ENCODE data around the gene ACTG2.

The ACTG2 gene

DNA sequence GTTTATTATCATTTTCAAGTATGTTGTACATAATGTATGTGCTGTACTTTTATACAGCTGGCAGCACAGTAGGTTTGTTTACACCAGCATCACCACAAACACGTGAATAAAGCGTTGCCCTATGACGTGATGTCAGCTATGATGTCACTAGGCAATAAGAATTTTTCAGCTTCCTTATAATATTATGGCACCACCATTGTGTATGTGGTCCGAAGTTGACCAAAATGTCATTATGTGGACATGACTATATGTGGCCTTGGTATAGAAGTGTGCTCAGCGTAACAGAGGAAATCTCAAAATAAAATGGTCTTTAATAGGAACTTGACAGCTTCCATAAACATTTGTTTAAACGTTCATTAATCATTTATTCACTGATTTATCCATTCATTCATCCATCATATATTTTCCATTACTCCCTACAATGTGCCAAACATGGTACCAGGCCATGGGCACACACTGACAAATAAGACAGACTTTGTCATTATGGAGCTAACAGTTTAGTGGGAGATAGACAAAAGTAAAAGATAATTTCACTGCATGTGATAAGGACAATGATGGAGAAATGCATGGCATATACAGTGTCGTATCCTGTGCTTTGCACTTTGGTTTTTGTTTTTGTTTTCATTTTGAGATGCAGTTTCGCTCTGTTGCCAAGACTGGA is 18.9 kb downstream of the ACTG2 start:
- peaks cover 0 to 7% of the 10 kb centered on the region in 2 experiments for H3K4me1 ChIP-seq (ENCODE audit: control insufficient read depth in 1 of 2, insufficient read depth in 1 of 2, low read depth in 1 of 2, low read length in 1 of 2)
- TF ChIP-seq, protein P1, sequence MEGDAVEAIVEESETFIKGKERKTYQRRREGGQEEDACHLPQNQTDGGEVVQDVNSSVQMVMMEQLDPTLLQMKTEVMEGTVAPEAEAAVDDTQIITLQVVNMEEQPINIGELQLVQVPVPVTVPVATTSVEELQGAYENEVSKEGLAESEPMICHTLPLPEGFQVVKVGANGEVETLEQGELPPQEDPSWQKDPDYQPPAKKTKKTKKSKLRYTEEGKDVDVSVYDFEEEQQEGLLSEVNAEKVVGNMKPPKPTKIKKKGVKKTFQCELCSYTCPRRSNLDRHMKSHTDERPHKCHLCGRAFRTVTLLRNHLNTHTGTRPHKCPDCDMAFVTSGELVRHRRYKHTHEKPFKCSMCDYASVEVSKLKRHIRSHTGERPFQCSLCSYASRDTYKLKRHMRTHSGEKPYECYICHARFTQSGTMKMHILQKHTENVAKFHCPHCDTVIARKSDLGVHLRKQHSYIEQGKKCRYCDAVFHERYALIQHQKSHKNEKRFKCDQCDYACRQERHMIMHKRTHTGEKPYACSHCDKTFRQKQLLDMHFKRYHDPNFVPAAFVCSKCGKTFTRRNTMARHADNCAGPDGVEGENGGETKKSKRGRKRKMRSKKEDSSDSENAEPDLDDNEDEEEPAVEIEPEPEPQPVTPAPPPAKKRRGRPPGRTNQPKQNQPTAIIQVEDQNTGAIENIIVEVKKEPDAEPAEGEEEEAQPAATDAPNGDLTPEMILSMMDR (IDR thresholded peaks at IDR 0.05), result no peak
- H3K9me3 ChIP-seq, result no peaks in the 10 kb centered on the region
- H3K36me3 ChIP-seq, result no peaks in the 10 kb centered on the region
- no peak overlapping the region for H3K4me3 ChIP-seq (ENCODE audit: low read depth in 1 of 2, low read length in 1 of 2)
- H3K27ac ChIP-seq, result no peak overlapping the region
- no peaks in the 10 kb centered on the region for H3K27me3 ChIP-seq

DNA sequence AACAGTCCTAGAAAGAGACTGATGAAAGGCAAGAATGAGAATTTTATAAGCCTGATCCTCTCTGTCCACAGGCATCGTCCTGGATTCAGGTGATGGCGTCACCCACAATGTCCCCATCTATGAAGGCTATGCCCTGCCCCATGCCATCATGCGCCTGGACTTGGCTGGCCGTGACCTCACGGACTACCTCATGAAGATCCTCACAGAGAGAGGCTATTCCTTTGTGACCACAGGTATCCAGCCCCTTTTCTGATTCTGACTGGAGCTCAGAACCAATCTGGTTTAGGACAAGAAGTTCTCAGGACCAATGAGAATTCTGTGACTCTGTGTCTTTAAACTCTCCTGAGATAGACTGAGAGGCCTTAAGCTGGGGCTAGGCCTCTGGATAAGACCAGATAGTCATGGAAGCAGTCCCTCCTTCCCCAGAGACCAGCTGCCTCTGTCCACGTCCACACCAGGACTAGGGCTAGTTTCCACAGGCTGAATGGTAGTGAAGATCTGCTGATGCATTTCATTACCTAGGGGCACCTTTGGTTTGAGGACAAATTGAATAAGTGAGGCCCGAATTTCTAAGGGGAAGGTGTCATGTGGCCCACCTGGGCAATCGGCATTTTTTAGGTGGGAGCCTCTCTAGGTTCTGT is 20.7 kb downstream of the ACTG2 start:
- H3K4me3 ChIP-seq (ENCODE audit: low read depth in 1 of 2, low read length in 1 of 2), result no peak overlapping the region
- H3K36me3 ChIP-seq, result no peaks in the 10 kb centered on the region
- TF ChIP-seq, protein P1 (IDR thresholded peaks at IDR 0.05), result no peak
- H3K27ac ChIP-seq, result no peak overlapping the region
- no peaks in the 10 kb centered on the region for H3K4me1 ChIP-seq (ENCODE audit: control insufficient read depth in 1 of 2, insufficient read depth in 1 of 2, low read depth in 1 of 2, low read length in 1 of 2)
- no peaks in the 10 kb centered on the region for H3K27me3 ChIP-seq
- no peaks in the 10 kb centered on the region for H3K9me3 ChIP-seq

DNA sequence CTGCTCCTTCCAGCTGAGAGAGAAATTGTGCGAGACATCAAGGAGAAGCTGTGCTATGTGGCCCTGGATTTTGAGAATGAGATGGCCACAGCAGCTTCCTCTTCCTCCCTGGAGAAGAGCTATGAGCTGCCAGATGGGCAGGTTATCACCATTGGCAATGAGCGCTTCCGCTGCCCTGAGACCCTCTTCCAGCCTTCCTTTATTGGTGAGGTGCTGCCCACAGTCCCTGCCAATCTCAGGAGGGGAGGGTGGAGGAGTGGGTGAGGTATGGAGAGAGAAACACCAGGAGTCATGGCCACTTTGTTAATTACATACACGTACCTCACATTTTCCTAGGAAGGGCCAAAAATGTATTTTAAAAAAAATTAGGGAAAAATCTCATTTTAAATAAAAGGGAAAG is 21.9 kb downstream of the ACTG2 start:
- TF ChIP-seq, protein P1 (IDR thresholded peaks at IDR 0.05), result no peak
- Histone ChIP-seq H3K4me1 (ENCODE audit: control insufficient read depth in 1 of 2, insufficient read depth in 1 of 2, low read depth in 1 of 2, low read length in 1 of 2) (no peaks in the 10 kb centered on the region), H3K4me3 (ENCODE audit: low read depth in 1 of 2, low read length in 1 of 2) (no peak overlapping the region), H3K27me3 (no peaks in the 10 kb centered on the region), H3K36me3 (no peaks in the 10 kb centered on the region), H3K9me3 (no peaks in the 10 kb centered on the region), H3K27ac (no peak overlapping the region)

DNA sequence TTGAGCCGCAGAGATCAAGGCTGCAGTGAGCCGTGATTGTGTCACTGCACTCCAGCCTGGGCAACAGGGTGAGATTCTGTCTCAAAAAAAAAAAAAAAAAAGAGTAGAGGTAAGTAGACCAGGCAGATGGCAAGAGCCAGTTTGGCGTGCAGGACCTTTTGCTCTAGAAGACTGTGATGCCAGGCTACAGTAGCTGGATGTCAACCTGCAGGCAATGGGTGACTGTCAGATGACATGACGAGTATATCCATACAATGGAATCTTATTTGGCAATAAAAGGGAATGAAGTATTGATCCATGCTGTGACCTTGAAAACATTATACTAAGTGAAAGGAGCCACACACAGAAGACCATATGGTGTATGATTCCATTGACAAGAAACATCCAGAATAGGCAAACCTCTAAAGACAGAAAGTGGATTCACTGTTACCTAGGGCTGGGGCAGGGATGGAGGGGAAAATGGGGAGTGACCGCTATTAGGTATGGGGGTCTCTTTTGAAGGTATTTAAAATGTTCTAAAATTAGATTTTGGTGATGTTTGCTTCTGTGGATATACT is 22.7 kb downstream of the ACTG2 start:
- no peaks in the 10 kb centered on the region for H3K36me3 ChIP-seq
- H3K27me3 ChIP-seq, result no peaks in the 10 kb centered on the region
- H3K9me3 ChIP-seq, result no peaks in the 10 kb centered on the region
- TF ChIP-seq, protein P1 (IDR thresholded peaks at IDR 0.05), result no peak
- H3K4me1 ChIP-seq (ENCODE audit: control insufficient read depth in 1 of 2, insufficient read depth in 1 of 2, low read depth in 1 of 2, low read length in 1 of 2), result no peaks in the 10 kb centered on the region
- no peak overlapping the region for H3K4me3 ChIP-seq (ENCODE audit: low read depth in 1 of 2, low read length in 1 of 2)
- no peak overlapping the region for H3K27ac ChIP-seq

DNA sequence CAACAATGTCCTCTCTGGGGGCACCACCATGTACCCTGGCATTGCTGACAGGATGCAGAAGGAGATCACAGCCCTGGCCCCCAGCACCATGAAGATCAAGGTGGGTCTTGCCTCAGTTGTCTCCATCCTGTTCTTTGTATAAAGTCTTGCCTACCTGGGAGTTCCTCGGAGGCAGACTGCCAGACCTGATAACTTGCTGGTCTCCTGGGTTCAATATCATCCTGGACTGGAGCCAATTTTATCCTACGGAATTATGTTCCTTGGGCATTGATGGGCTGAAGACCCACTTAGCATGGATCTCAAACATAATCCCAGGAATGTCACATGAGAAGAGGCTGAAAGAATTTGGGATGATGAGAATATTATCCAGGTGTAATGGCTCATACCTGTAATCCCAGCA is 23.9 kb downstream of the ACTG2 start:
- Histone ChIP-seq H3K9me3 (no peaks in the 10 kb centered on the region), H3K4me1 (ENCODE audit: control insufficient read depth in 1 of 2, insufficient read depth in 1 of 2, low read depth in 1 of 2, low read length in 1 of 2) (peaks cover 5 to 7% of the 10 kb centered on the region in 2 experiments), H3K36me3 (no peaks in the 10 kb centered on the region), H3K27ac (no peak overlapping the region), H3K27me3 (no peaks in the 10 kb centered on the region), H3K4me3 (ENCODE audit: low read depth in 1 of 2, low read length in 1 of 2) (no peak overlapping the region)
- TF ChIP-seq, protein P1 (IDR thresholded peaks at IDR 0.05), result no peak

Data from neutrophil (primary cell).